SK-N-MC (cell line): ENCODE data around the gene NLGN4X.

Source experiments
- EZH2 ChIP-seq: fragments of 200-600 bp; sonication (generic); IDR thresholded peaks from one replicate; pipeline ENCODE4 v1.6.1; 2017; ENCODE audit warnings: antibody characterized with exemption
- POLR2AphosphoS5 ChIP-seq: IDR thresholded peaks from 2 replicates; pipeline ENCODE4 v1.6.1; 2012; ENCODE audit warnings: mild to moderate bottlenecking, low read depth, low read length, borderline replicate concordance

DNA sequence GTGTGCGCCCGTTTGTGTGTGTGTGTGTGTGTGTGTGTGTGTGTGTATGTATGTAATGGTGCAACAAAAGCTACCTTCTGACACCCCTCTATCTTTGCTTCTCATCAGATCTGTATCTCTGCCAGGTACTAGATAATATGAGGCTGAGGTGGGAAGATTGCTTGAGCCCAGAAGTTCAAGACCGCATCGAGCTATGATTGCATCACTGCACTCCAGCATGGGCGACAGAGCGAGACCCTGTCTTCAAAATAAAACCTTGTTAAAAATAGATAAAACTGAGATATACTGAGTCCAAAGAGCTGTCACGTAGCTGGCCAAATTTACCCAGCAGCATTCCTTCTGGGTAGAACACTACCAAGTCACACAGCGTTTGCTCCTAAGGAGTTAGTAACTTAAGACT, 18.4 kb downstream of the NLGN4X start:
- TF ChIP-seq POLR2AphosphoS5 (no peak), EZH2 (no peak)
